SK-N-SH treated with all-trans-retinoic acid at 6 μM for 48 hours (cell line): Measurements from ENCODE around the gene PRKCE.

Source experiments
- PATZ1 ChIP-seq: fragments of 250-450 bp; sonication (Bioruptor Pico); IDR thresholded peaks from 2 replicates; pipeline ENCODE4 v1.8.0; 2020; ENCODE audit warnings: mild to moderate bottlenecking, moderate library complexity, borderline replicate concordance
- PPARA ChIP-seq: fragments of 250-450 bp; sonication (Bioruptor Pico); IDR thresholded peaks from 2 replicates; pipeline ENCODE4 v1.5.0; 2020; ENCODE audit warnings: mild to moderate bottlenecking, borderline replicate concordance
- ZNF565 ChIP-seq: fragments of 450-650 bp; formaldehyde crosslinking; conservative IDR thresholded peaks from 2 replicates; pipeline ENCODE4 v1.5.0; 2020; ENCODE audit warnings: low read depth, mild to moderate bottlenecking, moderate library complexity

GRCh38 chr2:45852450-45853150 lies 201.1 kb downstream of the PRKCE start:
- no peak for TF ChIP-seq PPARA
- TF ChIP-seq PATZ1: no peak
- TF ChIP-seq ZNF565 (CRISPR knock-in tag): no peak
